Endodermal cell (in vitro differentiated cells): ENCODE data around the gene OTOP2. TPM values are rescaled to one million over a fixed set of nuclear protein-coding genes. Genes with fewer than 3 reads are reported as not detected.

Source experiments
- DNase-seq: peaks from one replicate; pipeline ENCODE4 v3.0.0-alpha.2; 2017
- H3K27ac ChIP-seq: 2 replicates; pipeline ENCODE4 v1.5.1; 2013; ENCODE audit warnings: mild to moderate bottlenecking, low read depth, low read length, moderate library complexity
- H3K27me3 ChIP-seq: 2 replicates; pipeline ENCODE4 v1.6.1; 2013; ENCODE audit warnings: mild to moderate bottlenecking, low read length, moderate library complexity; ENCODE audit not compliant: insufficient read depth, control insufficient read depth, poor library complexity, severe bottlenecking
- H3K36me3 ChIP-seq: 2 replicates; pipeline ENCODE4 v1.7.0; 2013; ENCODE audit warnings: mild to moderate bottlenecking, low read length, moderate library complexity; ENCODE audit not compliant: control insufficient read depth, insufficient read depth
- H3K4me1 ChIP-seq: one replicate; pipeline ENCODE4 v1.7.0; 2013; ENCODE audit warnings: low read length; ENCODE audit not compliant: control insufficient read depth, insufficient read depth
- H3K4me3 ChIP-seq: 2 replicates; pipeline ENCODE4 v1.5.1; 2013; ENCODE audit warnings: mild to moderate bottlenecking, low read length, moderate library complexity
- H3K9ac ChIP-seq: 2 replicates; pipeline ENCODE4 v1.6.1; 2013; ENCODE audit warnings: mild to moderate bottlenecking, low read length, moderate library complexity; ENCODE audit not compliant: poor library complexity, severe bottlenecking; ENCODE audit errors: extremely low read depth
- H3K9me3 ChIP-seq: 2 replicates; pipeline ENCODE4 v1.6.1; 2013; ENCODE audit warnings: mild to moderate bottlenecking, low read length, moderate library complexity; ENCODE audit not compliant: control insufficient read depth
- H3K27ac Mint-ChIP-seq: 2 replicates; pipeline ENCODE4 v1.8.0; 2020; ENCODE audit warnings: mixed read lengths
- H3K27me3 Mint-ChIP-seq: 2 replicates; pipeline ENCODE4 v1.8.0; 2021; ENCODE audit warnings: mild to moderate bottlenecking, mixed read lengths; ENCODE audit not compliant: insufficient read depth
- H3K36me3 Mint-ChIP-seq: 2 replicates; pipeline ENCODE4 v1.8.0; 2020; ENCODE audit warnings: low read depth, mixed read lengths
- H3K4me1 Mint-ChIP-seq: 2 replicates; pipeline ENCODE4 v1.8.0; 2020; ENCODE audit warnings: mixed read lengths
- H3K4me3 Mint-ChIP-seq: 2 replicates; pipeline ENCODE4 v1.8.0; 2020; ENCODE audit warnings: mild to moderate bottlenecking, moderate library complexity, mixed read lengths
- H3K9me3 Mint-ChIP-seq: 2 replicates; pipeline ENCODE4 v1.8.0; 2020; ENCODE audit warnings: mild to moderate bottlenecking, mixed read lengths
- WGBS, 2 experiments: methylation state at CpG; one replicate each; pipeline versions ENCODE4 v1.1.5 to v1.1.7; 2013; ENCODE audit warnings: missing lambda C conversion rate in 2 of 2, mixed read lengths in 1 of 2; ENCODE audit not compliant: insufficient coverage in 1 of 2, insufficient read length in 1 of 2; 5-methylcytosine and 5-hydroxymethylcytosine counted together
- total RNA-seq, 2 donors: library from RNA; stranded (reverse); fragmentation: NEBNext Ultra II Directional in 1 of 2; extraction: Animal tissue kit (Norgen Biotek cat#: 25700) in 1 of 2; gene quantifications; 2 replicates in 1 of 2; 3 replicates in 1 of 2; pipeline ENCODE4 v1.2.1, GENCODE V29; 2021
- TF ChIP-seq, protein P1 (sequence below): fragments of 200-600 bp; sonication (generic); conservative IDR thresholded peaks from 2 replicates; pipeline ENCODE4 v1.5.0; 2021; ENCODE audit warnings: antibody characterized with exemption, mild to moderate bottlenecking

OTOP2 gene
- total RNA-seq, 2 donors from 2014 or later, result not detected

DNA sequence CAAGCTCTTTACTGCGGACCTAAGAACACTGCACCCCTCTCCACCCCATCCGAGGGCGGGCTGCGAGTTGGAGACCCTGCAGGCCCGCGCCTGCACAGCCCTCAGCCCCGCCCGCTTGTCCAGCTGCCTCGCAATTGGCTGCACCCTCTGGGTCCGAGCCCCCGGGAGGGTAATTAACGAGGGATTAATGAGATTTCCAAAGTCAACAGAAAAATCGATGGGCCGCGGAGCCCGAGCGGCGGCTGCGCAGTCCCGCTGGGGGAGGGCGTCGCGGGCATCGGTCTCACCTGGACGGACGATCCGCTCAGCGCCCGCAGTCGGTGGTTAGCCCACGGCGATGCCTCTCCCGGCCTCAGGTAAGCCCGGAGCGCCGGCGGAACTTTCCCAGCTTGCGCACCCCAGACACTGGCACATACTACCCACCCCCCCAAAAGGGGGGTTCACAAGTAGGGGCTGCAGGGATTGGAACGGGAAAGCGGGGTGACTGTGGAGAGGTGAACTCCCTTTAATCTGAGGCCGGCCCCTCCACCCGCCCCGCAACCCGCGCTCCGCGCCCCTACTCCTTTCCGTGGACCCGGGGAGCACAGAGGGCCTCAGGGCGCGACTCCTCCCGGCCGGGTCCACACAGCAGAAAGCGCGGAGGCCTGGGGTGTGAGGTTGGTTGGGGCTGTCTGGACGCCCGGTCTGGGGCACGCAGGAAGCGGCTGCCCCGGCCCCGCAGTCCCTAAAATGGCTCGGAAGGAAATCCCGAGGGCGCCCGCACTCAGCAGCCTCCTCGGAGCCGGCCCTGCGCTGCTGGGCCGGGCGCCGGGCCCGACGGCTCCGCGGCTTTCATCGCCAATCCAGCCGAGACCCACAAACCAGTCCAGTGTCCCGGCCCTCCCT lies 11.8 kb downstream of the OTOP2 start, which contains the start of gene OTOP3:
OTOP3 (plus strand) TSS at position 314 of the 885 bp plus-strand sequence; CDS start at position 338, 24 bp downstream.
- peaks cover 3% of the 10 kb centered on the region for H3K4me1 Mint-ChIP-seq
- H3K4me3 Mint-ChIP-seq, result peak within 1 kb of the TSS; percentile 35
- H3K4me3 ChIP-seq, result no peak within 1 kb of the TSS

DNA sequence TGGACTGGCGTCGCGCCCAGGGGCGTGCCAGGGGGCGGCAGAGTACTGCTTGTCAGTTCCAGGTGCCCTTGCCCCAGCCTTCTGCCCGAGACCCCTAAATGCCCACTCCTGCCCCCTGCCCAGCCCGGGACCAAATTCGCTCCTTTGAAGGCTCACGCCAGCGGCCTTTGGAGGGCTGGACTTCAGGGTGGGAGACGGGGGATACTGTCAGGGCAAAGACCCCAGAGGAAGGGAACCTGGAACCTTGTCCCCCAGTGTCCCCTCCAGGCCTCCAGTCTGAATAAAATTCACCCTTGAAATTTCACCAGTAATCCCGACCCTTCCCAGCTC lies 12.4 kb downstream of the OTOP2 start:
- Histone ChIP-seq H3K4me1 (no peaks in the 10 kb centered on the region), H3K27ac (no peak overlapping the region), H3K36me3 (no peaks in the 10 kb centered on the region), H3K27me3 (peaks cover 97% of the 10 kb centered on the region), H3K4me3 (no peak overlapping the region), H3K9ac (no peak overlapping the region), H3K9me3 (no peaks in the 10 kb centered on the region)
- Mint-ChIP-seq H3K27me3 (peaks cover 84% of the 10 kb centered on the region), H3K4me1 (no peaks in the 10 kb centered on the region), H3K36me3 (no peaks in the 10 kb centered on the region), H3K4me3 (no peak overlapping the region), H3K27ac (no peak overlapping the region), H3K9me3 (no peaks in the 10 kb centered on the region)
- 27 to 46% methylated on average over 6 to 12 of the region's 12 CpGs for WGBS, 2 experiments
- TF ChIP-seq, protein P1, sequence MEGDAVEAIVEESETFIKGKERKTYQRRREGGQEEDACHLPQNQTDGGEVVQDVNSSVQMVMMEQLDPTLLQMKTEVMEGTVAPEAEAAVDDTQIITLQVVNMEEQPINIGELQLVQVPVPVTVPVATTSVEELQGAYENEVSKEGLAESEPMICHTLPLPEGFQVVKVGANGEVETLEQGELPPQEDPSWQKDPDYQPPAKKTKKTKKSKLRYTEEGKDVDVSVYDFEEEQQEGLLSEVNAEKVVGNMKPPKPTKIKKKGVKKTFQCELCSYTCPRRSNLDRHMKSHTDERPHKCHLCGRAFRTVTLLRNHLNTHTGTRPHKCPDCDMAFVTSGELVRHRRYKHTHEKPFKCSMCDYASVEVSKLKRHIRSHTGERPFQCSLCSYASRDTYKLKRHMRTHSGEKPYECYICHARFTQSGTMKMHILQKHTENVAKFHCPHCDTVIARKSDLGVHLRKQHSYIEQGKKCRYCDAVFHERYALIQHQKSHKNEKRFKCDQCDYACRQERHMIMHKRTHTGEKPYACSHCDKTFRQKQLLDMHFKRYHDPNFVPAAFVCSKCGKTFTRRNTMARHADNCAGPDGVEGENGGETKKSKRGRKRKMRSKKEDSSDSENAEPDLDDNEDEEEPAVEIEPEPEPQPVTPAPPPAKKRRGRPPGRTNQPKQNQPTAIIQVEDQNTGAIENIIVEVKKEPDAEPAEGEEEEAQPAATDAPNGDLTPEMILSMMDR, result no peak
- no peak for DNase-seq

More for the DNA sequence above, 11.8 kb downstream of the OTOP2 start, which contains the start of gene OTOP3:
- no peak within 1 kb of the TSS for H3K9ac ChIP-seq
- no peak within 1 kb of the TSS for H3K27ac ChIP-seq
- Mint-ChIP-seq H3K27ac (no peak within 1 kb of the TSS), H3K36me3 (no peaks in the 10 kb centered on the region), H3K27me3 (peaks cover 87% of the 10 kb centered on the region), H3K9me3 (no peaks in the 10 kb centered on the region)
- H3K27me3 ChIP-seq, result peaks cover 96% of the 10 kb centered on the region
- no peaks in the 10 kb centered on the region for H3K9me3 ChIP-seq
- H3K4me1 ChIP-seq, result no peaks in the 10 kb centered on the region
- peak; percentile 82 for DNase-seq
- WGBS, 2 experiments, result 9 to 16% methylated on average over 13 to 77 of the region's 78 CpGs
- no peaks in the 10 kb centered on the region for H3K36me3 ChIP-seq
- TF ChIP-seq, protein P1, result no peak

DNA sequence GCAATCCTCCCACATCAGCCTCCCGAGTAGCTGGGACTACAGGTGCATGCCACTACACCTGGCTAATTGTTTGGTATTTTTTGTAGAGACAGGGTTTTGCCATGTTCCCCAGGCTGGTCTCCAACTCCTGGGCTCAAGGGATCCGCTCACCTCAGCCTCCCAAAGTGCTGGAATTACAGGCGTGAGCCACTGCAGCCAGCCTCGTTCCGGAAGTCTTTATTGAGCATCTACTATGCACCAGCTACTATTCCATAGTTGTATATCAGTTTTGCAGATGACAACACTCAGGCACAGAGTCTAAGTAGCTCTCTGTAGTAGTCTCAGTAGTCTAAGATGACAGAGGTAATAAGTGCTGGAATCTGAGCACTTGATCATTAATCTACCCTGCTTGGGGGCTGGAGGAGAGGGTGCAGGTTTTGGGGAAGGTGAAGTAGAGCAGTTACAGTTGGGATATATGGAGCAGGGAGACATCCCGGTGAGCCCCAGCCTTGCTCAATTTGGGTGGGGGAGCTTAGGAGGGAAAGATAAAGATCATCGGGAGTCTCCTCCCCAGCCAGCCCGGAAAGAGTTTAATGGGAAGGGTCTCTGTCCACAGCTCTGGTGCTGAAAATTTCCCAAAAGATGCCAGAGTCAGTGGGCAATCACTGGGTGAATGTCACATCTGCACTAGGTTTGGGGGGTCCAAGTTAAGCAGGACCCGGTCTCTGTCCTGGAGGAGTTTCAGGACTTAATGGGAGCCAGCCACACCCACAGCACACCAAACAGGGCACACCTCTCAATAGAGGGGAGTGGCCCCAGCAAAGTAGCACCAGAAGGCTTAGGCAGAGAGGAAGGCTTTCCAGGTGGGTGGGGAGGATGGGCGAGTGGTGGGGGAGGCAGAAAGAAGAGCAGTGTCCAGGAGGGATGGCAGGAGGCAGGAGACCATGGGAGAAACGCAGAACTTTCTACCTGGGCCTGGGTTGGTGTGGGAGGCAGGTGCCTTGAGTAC lies 13.3 kb downstream of the OTOP2 start:
- H3K27ac Mint-ChIP-seq, result no peak overlapping the region
- Histone ChIP-seq H3K9ac (no peak overlapping the region), H3K9me3 (no peaks in the 10 kb centered on the region), H3K27ac (no peak overlapping the region), H3K36me3 (no peaks in the 10 kb centered on the region), H3K4me1 (no peaks in the 10 kb centered on the region), H3K4me3 (no peak overlapping the region), H3K27me3 (peaks cover 96% of the 10 kb centered on the region)
- no peaks in the 10 kb centered on the region for H3K36me3 Mint-ChIP-seq
- H3K4me3 Mint-ChIP-seq, result no peak overlapping the region
- H3K27me3 Mint-ChIP-seq, result peaks cover 87% of the 10 kb centered on the region
- H3K4me1 Mint-ChIP-seq, result no peaks in the 10 kb centered on the region
- DNase-seq, result peak; percentile 82
- WGBS, 2 experiments, result 31 to 56% methylated on average over 8 to 11 of the region's 11 CpGs
- no peaks in the 10 kb centered on the region for H3K9me3 Mint-ChIP-seq
- TF ChIP-seq, protein P1, result no peak
